ENCODE measurements around the gene TSPYL1. TPM values are rescaled to one million over a fixed set of nuclear protein-coding genes. Genes with fewer than 3 reads are reported as not detected.

TSPYL1 gene
- total and polyA plus RNA-seq, 4 donors, result 25.1 to 39.8 (median 30.2) TPM

- WGBS, result 90% methylated on average over 2 of the region's 2 CpGs
- DNase-seq (ENCODE audit: low spot score), result no peak
Measured at GRCh38 chr6:116313101-116313776, 33.5 kb upstream of the TSPYL1 start.

More at GRCh38 chr6:116313101-116313776, 33.5 kb upstream of the TSPYL1 start:
- no peak overlapping the region for H3K27ac ChIP-seq (ENCODE audit: low read depth in 1 of 2, low read length in 2 of 2)
- no peak overlapping the region for H3K4me3 ChIP-seq (ENCODE audit: low read depth in 1 of 3, low read length in 3 of 3)
- H3K9ac ChIP-seq (ENCODE audit: low read depth in 1 of 2, low read length in 2 of 2), result no peak overlapping the region
- TF ChIP-seq, protein P1, sequence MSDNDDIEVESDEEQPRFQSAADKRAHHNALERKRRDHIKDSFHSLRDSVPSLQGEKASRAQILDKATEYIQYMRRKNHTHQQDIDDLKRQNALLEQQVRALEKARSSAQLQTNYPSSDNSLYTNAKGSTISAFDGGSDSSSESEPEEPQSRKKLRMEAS (IDR thresholded peaks at IDR 0.05), result no peak
- no peak for TF ChIP-seq RAD21 (IDR thresholded peaks at IDR 0.05)
- no peak for TF ChIP-seq HNF4A (conservative IDR thresholded peaks at IDR 0.05)
- TF ChIP-seq GABPA (IDR thresholded peaks at IDR 0.05 in 1 of 2, conservative IDR thresholded peaks at IDR 0.05 in 1 of 2), result no peak
- no peak for TF ChIP-seq HNF4G (IDR thresholded peaks at IDR 0.05)
- no peak for TF ChIP-seq SP1 (IDR thresholded peaks at IDR 0.05)
- no peak for TF ChIP-seq CTCF (IDR thresholded peaks at IDR 0.05; ENCODE audit: low read depth, low read length, missing input control)
- TF ChIP-seq YY1 (IDR thresholded peaks at IDR 0.05), result no peak
- TF ChIP-seq NR2F2 (IDR thresholded peaks at IDR 0.05), result no peak
- TF ChIP-seq REST (IDR thresholded peaks at IDR 0.05), result no peak
- TF ChIP-seq, protein P2, sequence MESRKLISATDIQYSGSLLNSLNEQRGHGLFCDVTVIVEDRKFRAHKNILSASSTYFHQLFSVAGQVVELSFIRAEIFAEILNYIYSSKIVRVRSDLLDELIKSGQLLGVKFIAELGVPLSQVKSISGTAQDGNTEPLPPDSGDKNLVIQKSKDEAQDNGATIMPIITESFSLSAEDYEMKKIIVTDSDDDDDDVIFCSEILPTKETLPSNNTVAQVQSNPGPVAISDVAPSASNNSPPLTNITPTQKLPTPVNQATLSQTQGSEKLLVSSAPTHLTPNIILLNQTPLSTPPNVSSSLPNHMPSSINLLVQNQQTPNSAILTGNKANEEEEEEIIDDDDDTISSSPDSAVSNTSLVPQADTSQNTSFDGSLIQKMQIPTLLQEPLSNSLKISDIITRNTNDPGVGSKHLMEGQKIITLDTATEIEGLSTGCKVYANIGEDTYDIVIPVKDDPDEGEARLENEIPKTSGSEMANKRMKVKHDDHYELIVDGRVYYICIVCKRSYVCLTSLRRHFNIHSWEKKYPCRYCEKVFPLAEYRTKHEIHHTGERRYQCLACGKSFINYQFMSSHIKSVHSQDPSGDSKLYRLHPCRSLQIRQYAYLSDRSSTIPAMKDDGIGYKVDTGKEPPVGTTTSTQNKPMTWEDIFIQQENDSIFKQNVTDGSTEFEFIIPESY (IDR thresholded peaks at IDR 0.05), result no peak
- no peak for TF ChIP-seq EGR1 (IDR thresholded peaks at IDR 0.05; ENCODE audit: low read depth in 2 of 2)
- TF ChIP-seq FOXA2 (IDR thresholded peaks at IDR 0.05), result no peak
- TF ChIP-seq RXRA (IDR thresholded peaks at IDR 0.05), result no peak
- no peaks in the 10 kb centered on the region for H3K9me3 ChIP-seq (ENCODE audit: control insufficient read depth in 4 of 4, low read length in 3 of 4)
- no peaks in the 10 kb centered on the region for H3K36me3 ChIP-seq (ENCODE audit: control insufficient read depth in 4 of 4, insufficient read depth in 3 of 4, low read depth in 1 of 4, low read length in 3 of 4)
- peaks cover 0 to 7% (median 3%) of the 10 kb centered on the region in 4 donors for H3K4me1 ChIP-seq (ENCODE audit: control insufficient read depth in 4 of 4, insufficient read depth in 4 of 4, low read length in 3 of 4)
- H3K27me3 ChIP-seq (ENCODE audit: control insufficient read depth in 4 of 4, insufficient read depth in 4 of 4, low read length in 3 of 4), result no peaks in the 10 kb centered on the region

All from liver (tissue), 9 donors.